ENCODE results near the gene SPAG8. TPM values are rescaled to one million over a fixed set of nuclear protein-coding genes. Genes with fewer than 3 reads are reported as not detected.

Gene SPAG8
- total RNA-seq, 2 experiments from 2014 or later = 1.3 to 1.5 TPM

DNA sequence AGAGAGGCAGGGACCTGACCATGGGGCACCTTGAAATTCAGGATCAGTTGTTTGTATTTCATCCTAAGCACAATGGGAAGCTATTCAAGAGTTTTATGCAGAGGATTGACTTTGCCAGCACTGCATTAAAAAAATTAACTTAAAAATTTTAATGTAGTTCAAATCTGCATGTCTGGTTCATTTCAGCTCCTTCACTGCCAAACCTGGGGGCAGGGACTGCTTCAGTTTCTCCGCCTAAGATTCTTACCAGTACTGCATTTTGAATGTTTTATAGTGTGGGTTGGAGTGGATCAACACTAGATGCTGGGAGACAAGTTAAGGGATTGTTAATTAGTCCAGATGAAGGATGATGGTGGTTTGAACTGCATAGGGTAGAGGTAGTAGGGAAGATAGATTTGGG, 42.3 kb downstream of the SPAG8 start:
- no peak for ATAC-seq
- no peaks in the 10 kb centered on the region for H3K4me1 Mint-ChIP-seq (ENCODE audit: low read depth)

DNA sequence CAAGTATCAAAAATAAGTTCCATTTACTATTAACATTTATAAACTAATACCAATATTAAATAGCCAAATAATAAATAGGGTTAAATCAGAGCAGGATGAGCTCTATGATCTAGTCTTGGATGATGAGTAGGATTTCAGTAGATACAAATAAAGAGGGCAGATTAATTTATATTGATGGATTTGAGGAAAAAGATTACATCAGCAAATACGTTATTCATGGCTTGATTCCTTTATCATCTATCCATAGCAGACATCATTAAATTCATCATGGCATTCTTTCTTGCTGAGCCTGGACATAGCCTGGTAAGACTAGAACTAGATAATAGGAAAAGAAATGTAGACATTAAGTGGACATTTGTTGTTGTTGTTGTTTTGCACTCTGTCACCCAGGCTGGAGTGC, 44.6 kb downstream of the SPAG8 start:
- Mint-ChIP-seq H3K9me3 (ENCODE audit: insufficient read depth) (no peaks in the 10 kb centered on the region), H3K4me3 (no peak overlapping the region), H3K27ac (no peak overlapping the region), H3K36me3 (ENCODE audit: low read depth) (peaks cover 3% of the 10 kb centered on the region), H3K27me3 (ENCODE audit: low read depth) (no peaks in the 10 kb centered on the region), H3K4me1 (ENCODE audit: low read depth) (peaks cover 2% of the 10 kb centered on the region)
- POLR2A ChIA-PET = no interaction called here
- CTCF ChIA-PET = interaction anchor here (0.6 kb wide), 1 partner anchor 21 kb away, joined by 3 read pairs; no protein-coding TSS in a partner anchor
- DNase-seq (no peak), ATAC-seq (no peak)

More for the DNA sequence above, 42.3 kb downstream of the SPAG8 start:
- Mint-ChIP-seq H3K27me3 (ENCODE audit: low read depth) (no peaks in the 10 kb centered on the region), H3K27ac (no peak overlapping the region), H3K36me3 (ENCODE audit: low read depth) (no peaks in the 10 kb centered on the region), H3K9me3 (ENCODE audit: insufficient read depth) (no peaks in the 10 kb centered on the region), H3K4me3 (no peak overlapping the region)
- CTCF ChIA-PET = interaction anchor here (1.4 to 2.1 kb wide), 2 partner anchors 13 to 112 kb away, joined by 4 to 8 read pairs; no protein-coding TSS in a partner anchor
- no peak for DNase-seq
- POLR2A ChIA-PET = interaction anchor here (0.7 kb wide), 1 partner anchor 57 kb away, joined by 3 read pairs; no protein-coding TSS in a partner anchor

DNA sequence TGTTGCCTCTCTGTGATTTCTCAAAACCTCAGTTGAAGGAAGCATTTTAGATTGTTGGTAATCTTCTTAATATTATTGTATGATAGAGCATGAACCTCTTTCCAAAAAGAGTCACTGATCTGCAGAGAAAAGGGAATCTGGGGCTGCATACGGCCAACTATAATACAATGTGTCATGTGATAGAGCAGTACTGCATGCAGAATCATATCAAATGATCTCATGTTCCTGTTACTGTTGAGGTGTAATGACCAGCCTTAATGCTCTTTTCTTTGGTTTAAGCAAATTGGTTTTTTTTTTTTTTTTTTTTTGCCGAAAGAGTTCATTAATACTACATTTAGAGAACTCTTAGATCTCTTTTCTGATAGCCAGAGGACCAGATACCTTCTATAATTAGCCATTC, 45.1 kb downstream of the SPAG8 start:
- Mint-ChIP-seq H3K4me1 (ENCODE audit: low read depth) (peaks cover 2% of the 10 kb centered on the region), H3K4me3 (no peak overlapping the region), H3K27me3 (ENCODE audit: low read depth) (no peaks in the 10 kb centered on the region), H3K9me3 (ENCODE audit: insufficient read depth) (no peaks in the 10 kb centered on the region), H3K36me3 (ENCODE audit: low read depth) (peaks cover 3% of the 10 kb centered on the region), H3K27ac (no peak overlapping the region)
- CTCF ChIA-PET = no interaction called here
- no peak for ATAC-seq
- no peak for DNase-seq
- POLR2A ChIA-PET = no interaction called here

GRCh38 chr9:35763803-35764202, 48.3 kb downstream of the SPAG8 start:
- CTCF ChIA-PET = interaction anchor here (1.0 to 1.3 kb wide), 2 partner anchors 9 to 27 kb away, joined by 4 to 5 read pairs; no protein-coding TSS in a partner anchor
- H3K36me3 Mint-ChIP-seq (ENCODE audit: low read depth) = peaks cover 11% of the 10 kb centered on the region
- no peak for DNase-seq
- no peak for ATAC-seq
- POLR2A ChIA-PET = no interaction called here
- no peaks in the 10 kb centered on the region for H3K27me3 Mint-ChIP-seq (ENCODE audit: low read depth)
- peaks cover 12% of the 10 kb centered on the region for H3K4me1 Mint-ChIP-seq (ENCODE audit: low read depth)
- H3K9me3 Mint-ChIP-seq (ENCODE audit: insufficient read depth) = no peaks in the 10 kb centered on the region
- H3K4me3 Mint-ChIP-seq = no peak overlapping the region
- H3K27ac Mint-ChIP-seq = no peak overlapping the region

GRCh38 chr9:35763181-35763580, 48.9 kb downstream of the SPAG8 start:
- ATAC-seq = no peak
- Mint-ChIP-seq H3K27me3 (ENCODE audit: low read depth) (no peaks in the 10 kb centered on the region), H3K4me3 (no peak overlapping the region), H3K36me3 (ENCODE audit: low read depth) (peaks cover 14% of the 10 kb centered on the region), H3K4me1 (ENCODE audit: low read depth) (peaks cover 18% of the 10 kb centered on the region), H3K27ac (no peak overlapping the region), H3K9me3 (ENCODE audit: insufficient read depth) (no peaks in the 10 kb centered on the region)
- ChIA-PET POLR2A (interaction anchor here (0.6 to 0.7 kb wide), 3 partner anchors 25 to 1530 kb away, joined by 3 to 4 read pairs (median 3); no protein-coding TSS in a partner anchor), CTCF (interaction anchor here (0.6 to 1.5 kb wide), 7 partner anchors 14 to 194 kb away, joined by 3 to 5 read pairs (median 3); partner anchors contain the start of genes CREB3, GBA2, RGP1 and TLN1)
- DNase-seq = no peak

- ATAC-seq = no peak
These were observed 51.4 kb downstream of the SPAG8 start for GRCh38 chr9:35760651-35761050.

GRCh38 chr9:35759795-35760194, 52.3 kb downstream of the SPAG8 start:
- H3K4me1 Mint-ChIP-seq (ENCODE audit: low read depth) = peaks cover 37% of the 10 kb centered on the region
- H3K27ac Mint-ChIP-seq = no peak overlapping the region
- no peaks in the 10 kb centered on the region for H3K9me3 Mint-ChIP-seq (ENCODE audit: insufficient read depth)
- ChIA-PET POLR2A (interaction anchor here (0.6 to 2.0 kb wide), 3 partner anchors 10 to 225 kb away, joined by 3 to 6 read pairs (median 3); partner anchors contain the start of genes GBA2 and RGP1), CTCF (interaction anchor here (0.6 to 3.0 kb wide), 4 partner anchors 11 to 250 kb away, joined by 3 to 7 read pairs (median 4); partner anchors contain the start of genes GBA2 and RGP1)
- DNase-seq (no peak), ATAC-seq (no peak)
- H3K4me3 Mint-ChIP-seq = no peak overlapping the region
- H3K27me3 Mint-ChIP-seq (ENCODE audit: low read depth) = no peaks in the 10 kb centered on the region
- peaks cover 16% of the 10 kb centered on the region for H3K36me3 Mint-ChIP-seq (ENCODE audit: low read depth)

More at GRCh38 chr9:35760651-35761050, 51.4 kb downstream of the SPAG8 start:
- no peaks in the 10 kb centered on the region for H3K27me3 Mint-ChIP-seq (ENCODE audit: low read depth)
- H3K36me3 Mint-ChIP-seq (ENCODE audit: low read depth) = peaks cover 16% of the 10 kb centered on the region
- H3K9me3 Mint-ChIP-seq (ENCODE audit: insufficient read depth) = no peaks in the 10 kb centered on the region
- H3K4me1 Mint-ChIP-seq (ENCODE audit: low read depth) = peaks cover 36% of the 10 kb centered on the region
- ChIA-PET POLR2A (interaction anchor here (1.4 to 2.0 kb wide), 2 partner anchors 11 to 24 kb away, joined by 3 to 6 read pairs; partner anchors contain the start of genes GBA2 and RGP1), CTCF (interaction anchor here (0.8 to 3.0 kb wide), 6 partner anchors 10 to 121 kb away, joined by 3 to 12 read pairs (median 4); partner anchors contain the start of genes GBA2 and RGP1)
- H3K27ac Mint-ChIP-seq = no peak overlapping the region
- no peak for DNase-seq
- no peak overlapping the region for H3K4me3 Mint-ChIP-seq

Other genes with a start within 250 kb of the SPAG8 start
- gene TESK1, start 207.0 kb downstream of the SPAG8 start, total RNA-seq = 10 to 100 TPM; 41.6 to 47.1 TPM
- gene CD72, start 193.8 kb downstream of the SPAG8 start, total RNA-seq = 10 to 100 TPM; 11.6 to 15.0 TPM
- gene SIT1, start 161.3 kb downstream of the SPAG8 start, total RNA-seq = 100 to 1,000 TPM; 213 to 220 TPM
- gene RMRP, start 154.2 kb downstream of the SPAG8 start, total RNA-seq = over 10,000 TPM in 1 of 2 experiments, 1,000 to 10,000 TPM in 1; 7,126 to 12,592 TPM
- gene CCDC107, start 154.0 kb downstream of the SPAG8 start, total RNA-seq = 10 to 100 TPM; 34.8 to 36.8 TPM
- 10 to 100 TPM; 17.2 to 17.3 TPM for gene ARHGEF39, start 147.1 kb downstream of the SPAG8 start, total RNA-seq
- 1 to 10 TPM in 1 of 2 experiments, under 1 TPM in 1; 0.50 to 1.3 TPM for gene CA9, start 138.3 kb downstream of the SPAG8 start, total RNA-seq
- 10 to 100 TPM; 12.0 to 12.8 TPM for gene TPM2, start 122.3 kb downstream of the SPAG8 start, total RNA-seq
- 100 to 1,000 TPM; 448 to 450 TPM for gene TLN1, start 80.1 kb downstream of the SPAG8 start, total RNA-seq
- gene CREB3, start 79.6 kb downstream of the SPAG8 start, total RNA-seq = 10 to 100 TPM; 21.6 to 21.7 TPM
- gene GBA2, start 63.0 kb downstream of the SPAG8 start, total RNA-seq = 10 to 100 TPM; 52.6 to 56.4 TPM
- gene RGP1, start 63.0 kb downstream of the SPAG8 start, total RNA-seq = 10 to 100 TPM; 22.1 to 22.9 TPM
- under 1 TPM; 0.61 to 0.89 TPM for gene MSMP, start 58.0 kb downstream of the SPAG8 start, total RNA-seq
- gene NPR2, start 20.7 kb downstream of the SPAG8 start, total RNA-seq = 10 to 100 TPM; 10.8 to 11.1 TPM
- gene HINT2, start 2.8 kb upstream of the SPAG8 start, total RNA-seq = 10 to 100 TPM; 74.7 to 76.8 TPM
- not detected for gene FAM221B, start 16.5 kb upstream of the SPAG8 start, total RNA-seq
- 1 to 10 TPM; 1.6 to 2.3 TPM for gene TMEM8B, start 17.0 kb upstream of the SPAG8 start, total RNA-seq
- not detected for gene OR13J1, start 58.1 kb upstream of the SPAG8 start, total RNA-seq
- gene HRCT1, start 93.9 kb upstream of the SPAG8 start, total RNA-seq = not detected
- gene SPAAR, start 97.2 kb upstream of the SPAG8 start, total RNA-seq = not detected
- gene OR2S2, start 145.9 kb upstream of the SPAG8 start, total RNA-seq = not detected
- gene RECK, start 224.7 kb upstream of the SPAG8 start, total RNA-seq = 1 to 10 TPM; 5.7 to 7.3 TPM